GM23338 (cell line): Measurements from ENCODE around the gene TCL1A. TPM values are rescaled to one million over a fixed set of nuclear protein-coding genes. Genes with fewer than 3 reads are reported as not detected.

ENCODE experiments used
- ATAC-seq: fragments of 200-7000 bp; cut with Tn5 transposase; 3 replicates; pipeline ENCODE4 v1.9.1; 2020
- DNase-seq: peaks from one replicate; pipeline ENCODE4 v3.0.0-alpha.2; 2015; ENCODE audit warnings: low spot score
- H2AFZ ChIP-seq: fragments of 200-600 bp; sonication (generic); 2 replicates; pipeline ENCODE4 v1.8.0; 2016; ENCODE audit warnings: antibody characterized with exemption, mild to moderate bottlenecking, moderate library complexity
- H3F3A ChIP-seq: fragments of 200-600 bp; sonication (generic); replicated peaks from 2 replicates; pipeline ENCODE4 v1.8.0; 2017; ENCODE audit warnings: antibody characterized with exemption, mixed run types, low read depth
- H3K27ac ChIP-seq: fragments of 200-600 bp; sonication (generic); 2 replicates; pipeline ENCODE4 v1.6.1; 2016; ENCODE audit warnings: low read depth
- H3K27me3 ChIP-seq: fragments of 200-600 bp; sonication (generic); 2 replicates; pipeline ENCODE4 v1.8.0; 2016; ENCODE audit warnings: mild to moderate bottlenecking, mixed run types, moderate library complexity; ENCODE audit not compliant: insufficient read depth
- H3K36me3 ChIP-seq: fragments of 200-600 bp; sonication (generic); 2 replicates; pipeline ENCODE4 v1.8.0; 2016; ENCODE audit warnings: mild to moderate bottlenecking; ENCODE audit not compliant: insufficient read depth
- H3K4me1 ChIP-seq: fragments of 200-600 bp; sonication (generic); 2 replicates; pipeline ENCODE4 v1.8.0; 2016; ENCODE audit warnings: mild to moderate bottlenecking, moderate library complexity; ENCODE audit not compliant: insufficient read depth
- H3K4me2 ChIP-seq: fragments of 200-600 bp; sonication (generic); 2 replicates; pipeline ENCODE4 v1.7.1; 2017; ENCODE audit warnings: mixed run types
- H3K4me3 ChIP-seq: fragments of 200-600 bp; sonication (generic); 2 replicates; pipeline ENCODE4 v1.6.1; 2016; ENCODE audit warnings: mixed run types
- H3K79me2 ChIP-seq: fragments of 200-600 bp; sonication (generic); replicated peaks from 2 replicates; pipeline ENCODE4 v1.8.0; 2017; ENCODE audit warnings: mild to moderate bottlenecking; ENCODE audit not compliant: insufficient read depth
- H3K9me2 ChIP-seq: fragments of 200-600 bp; sonication (generic); 2 replicates; pipeline ENCODE4 v1.8.0; 2017; ENCODE audit not compliant: insufficient read depth
- H4K20me1 ChIP-seq: fragments of 200-600 bp; sonication (generic); replicated peaks from 2 replicates; pipeline ENCODE4 v1.8.0; 2017; ENCODE audit warnings: mild to moderate bottlenecking; ENCODE audit not compliant: insufficient read depth
- H3K27ac Mint-ChIP-seq: 2 replicates; pipeline ENCODE4 v1.8.0; 2020; ENCODE audit warnings: inconsistent platforms, mild to moderate bottlenecking, moderate library complexity, mixed read lengths
- H3K27me3 Mint-ChIP-seq: 3 replicates; pipeline ENCODE4 v1.8.0; 2022; ENCODE audit warnings: low read depth, mild to moderate bottlenecking, moderate library complexity, mixed read lengths, inconsistent platforms; ENCODE audit not compliant: insufficient read depth, poor library complexity
- H3K36me3 Mint-ChIP-seq: 3 replicates; pipeline ENCODE4 v1.8.0; 2021; ENCODE audit warnings: low read depth, mild to moderate bottlenecking, inconsistent platforms, moderate library complexity, mixed read lengths
- H3K4me1 Mint-ChIP-seq: 3 replicates; pipeline ENCODE4 v1.8.0; 2020; ENCODE audit warnings: mild to moderate bottlenecking, inconsistent platforms, mixed read lengths
- H3K4me3 Mint-ChIP-seq: 3 replicates; pipeline ENCODE4 v1.8.0; 2021; ENCODE audit warnings: moderate library complexity, mild to moderate bottlenecking, inconsistent platforms, mixed read lengths
- H3K9me3 Mint-ChIP-seq: 3 replicates; pipeline ENCODE4 v1.8.0; 2020; ENCODE audit warnings: moderate library complexity, mild to moderate bottlenecking, inconsistent platforms, mixed read lengths
- CREB1 ChIP-seq: fragments of 250-450 bp; sonication (Bioruptor Pico); IDR thresholded peaks from 2 replicates; pipeline ENCODE4 v1.5.0; 2020; ENCODE audit warnings: low read depth, mild to moderate bottlenecking, moderate library complexity
- CTCF ChIP-seq, 2 experiments: fragments of 200-600 bp in 1 of 2; sonication (generic) in 1 of 2; conservative IDR thresholded peaks; 2 replicates each; pipeline versions ENCODE4 v1.5.1 to v1.6.1; 2016 to 2017; ENCODE audit warnings: antibody characterized with exemption in 2 of 2, low read depth in 2 of 2, mild to moderate bottlenecking in 2 of 2, moderate library complexity in 1 of 2
- ETS1 ChIP-seq: IDR thresholded peaks from 2 replicates; pipeline ENCODE4 v1.6.1; 2016; ENCODE audit warnings: antibody characterized with exemption
- EZH2 ChIP-seq: fragments of 200-600 bp; sonication (generic); IDR thresholded peaks from one replicate; pipeline ENCODE4 v1.8.0; 2017; ENCODE audit warnings: antibody characterized with exemption, mild to moderate bottlenecking, low read depth; ENCODE audit not compliant: unreplicated experiment
- EZH2phosphoT487 ChIP-seq: fragments of 200-600 bp; sonication (generic); IDR thresholded peaks from one replicate; pipeline ENCODE4 v1.8.1; 2018; ENCODE audit warnings: antibody characterized with exemption; ENCODE audit not compliant: unreplicated experiment
- JUNB ChIP-seq: IDR thresholded peaks from one replicate; pipeline ENCODE4 v1.6.1; 2016; ENCODE audit warnings: antibody characterized with exemption; ENCODE audit not compliant: unreplicated experiment
- NANOG ChIP-seq: IDR thresholded peaks from 2 replicates; pipeline ENCODE4 v1.6.1; 2016; ENCODE audit warnings: antibody characterized with exemption, borderline replicate concordance
- POLR2AphosphoS5 ChIP-seq: IDR thresholded peaks from 2 replicates; pipeline ENCODE4 v1.6.1; 2016; ENCODE audit warnings: antibody characterized with exemption, low read depth
- REST ChIP-seq: IDR thresholded peaks from one replicate; pipeline ENCODE4 v1.6.1; 2018; ENCODE audit warnings: antibody characterized with exemption; ENCODE audit not compliant: unreplicated experiment
- STAT1 ChIP-seq: IDR thresholded peaks from one replicate; pipeline ENCODE4 v1.6.1; 2016; ENCODE audit warnings: antibody characterized with exemption; ENCODE audit not compliant: unreplicated experiment
- ZNF114 ChIP-seq: fragments of 250-450 bp; sonication (Bioruptor Pico); IDR thresholded peaks from 2 replicates; pipeline ENCODE4 v1.5.0; 2020; ENCODE audit warnings: mild to moderate bottlenecking, moderate library complexity
- ZNF331 ChIP-seq: fragments of 250-450 bp; sonication (Bioruptor Pico); IDR thresholded peaks from 2 replicates; pipeline ENCODE4 v1.5.0; 2020; ENCODE audit warnings: low read depth, mild to moderate bottlenecking, moderate library complexity
- ZNF462 ChIP-seq: fragments of 250-450 bp; sonication (Bioruptor Pico); IDR thresholded peaks from 2 replicates; pipeline ENCODE4 v1.5.0; 2020; ENCODE audit warnings: mild to moderate bottlenecking, moderate library complexity
- polyA plus RNA-seq: library from polyadenylated mRNA; unstranded; fragments of >200 nt; fragmentation: Nextera tagmentation; extraction: Ambion mirVana; gene quantifications from 2 replicates; pipeline ENCODE4 v1.2.1, GENCODE V29; 2016
- total RNA-seq: library from RNA; depleted of rRNA; stranded (reverse); fragments of >200 nt; shearing (Covaris generic); gene quantifications from 2 replicates; pipeline ENCODE4 v1.2.3, GENCODE V29; 2014

Gene TCL1A
- total and polyA plus RNA-seq, 2 experiments from 2014 or later: 3.6 to 5.3 TPM

GRCh38 chr14:95739356-95739755 lies 25.4 kb upstream of the TCL1A start:
- H3K9me3 Mint-ChIP-seq: no peaks in the 10 kb centered on the region; the same call in 2 of the 3 replicates
- H3K27me3 ChIP-seq: no peaks in the 10 kb centered on the region
- TF ChIP-seq POLR2AphosphoS5 (no peak), CREB1 (no peak), EZH2phosphoT487 (no peak), ETS1 (no peak), STAT1 (no peak), EZH2 (no peak), REST (no peak), ZNF114 (no peak), CTCF (conservative IDR thresholded peaks at IDR 0.05; ENCODE audit: low read depth in 2 of 2) (no peak), ZNF331 (no peak), JUNB (no peak), NANOG (no peak), ZNF462 (no peak)
- no peak overlapping the region for H3K4me2 ChIP-seq
- H3F3A ChIP-seq: no peaks in the 10 kb centered on the region
- DNase-seq (no peak), ATAC-seq (no peak)
- no peak overlapping the region for H3K27ac ChIP-seq
- no peaks in the 10 kb centered on the region for H3K4me1 ChIP-seq
- no peak overlapping the region for H3K27ac Mint-ChIP-seq
- no peaks in the 10 kb centered on the region for H3K36me3 Mint-ChIP-seq
- H2AFZ ChIP-seq: no peak overlapping the region
- H4K20me1 ChIP-seq: no peaks in the 10 kb centered on the region
- H3K4me3 Mint-ChIP-seq: no peak overlapping the region
- no peaks in the 10 kb centered on the region for H3K4me1 Mint-ChIP-seq
- no peak overlapping the region for H3K4me3 ChIP-seq
- H3K36me3 ChIP-seq: no peaks in the 10 kb centered on the region
- H3K9me2 ChIP-seq: 0 out of 2 replicates have a peak, but pooled peaks cover 3% of the 10 kb centered on the region
- H3K27me3 Mint-ChIP-seq: peaks cover 2% of the 10 kb centered on the region
- no peaks in the 10 kb centered on the region for H3K79me2 ChIP-seq
